ENCODE results near the gene ENOX1. TPM values are rescaled to one million over a fixed set of nuclear protein-coding genes. Genes with fewer than 3 reads are reported as not detected.

Gene ENOX1
- polyA plus RNA-seq, 3 donors, result 0.04 TPM; not detected in 2

DNA sequence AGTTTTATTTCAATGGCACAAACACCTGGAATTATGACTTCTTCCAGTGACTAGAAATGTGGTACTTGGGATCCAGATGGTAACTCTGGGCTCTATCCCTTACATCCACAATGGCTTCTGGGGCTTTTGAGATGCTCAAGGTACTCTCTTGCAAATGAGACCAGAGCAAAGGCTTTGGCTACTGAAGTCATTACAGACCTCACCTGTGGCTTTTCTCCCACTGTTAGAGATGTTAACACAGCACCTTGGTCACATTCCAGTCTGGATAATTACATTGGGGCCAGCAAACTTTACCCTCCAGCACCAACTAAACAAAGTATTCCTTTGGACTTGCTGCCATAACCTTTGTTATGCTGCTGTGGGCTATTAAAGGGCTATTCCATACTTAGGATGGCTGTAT lies 6.1 kb downstream of the ENOX1 start:
- Histone ChIP-seq H3K4me1 (ENCODE audit: control insufficient read depth in 1 of 2, insufficient read depth in 2 of 2, low read length in 2 of 2) (peaks cover 0 to 3% of the 10 kb centered on the region in 2 donors), H3K9me3 (replicated peaks in 1 of 2; ENCODE audit: control insufficient read depth in 1 of 2, insufficient read depth in 1 of 2, low read length in 2 of 2) (no peaks in the 10 kb centered on the region), H2AFZ (ENCODE audit: insufficient read depth, low read depth, low read length, poor library complexity, severe bottlenecking) (no peak overlapping the region), H3K9ac (ENCODE audit: insufficient read depth, low read length, poor library complexity, severe bottlenecking) (no peak overlapping the region), H3K27ac (ENCODE audit: low read depth in 1 of 2, low read length in 2 of 2) (no peak overlapping the region), H3K4me2 (replicated peaks; ENCODE audit: extremely low read depth, low read length, poor library complexity, severe bottlenecking) (no peak overlapping the region), H3K79me2 (ENCODE audit: insufficient read depth, low read length) (no peaks in the 10 kb centered on the region), H3K36me3 (replicated peaks in 1 of 2; ENCODE audit: control insufficient read depth in 1 of 2, insufficient read depth in 2 of 2, low read length in 2 of 2) (no peaks in the 10 kb centered on the region), H3K27me3 (ENCODE audit: control insufficient read depth in 2 of 2, insufficient read depth in 2 of 2, low read length in 2 of 2) (peaks cover 5 to 25% of the 10 kb centered on the region in 2 donors), H3K4me3 (replicated peaks in 1 of 3; ENCODE audit: low read depth in 2 of 3, low read length in 3 of 3) (no peak overlapping the region), H4K20me1 (ENCODE audit: insufficient read depth, low read length) (no peaks in the 10 kb centered on the region)
- Mint-ChIP-seq H3K36me3 (no peaks in the 10 kb centered on the region), H3K4me1 (peaks cover 3% of the 10 kb centered on the region), H3K27me3 (ENCODE audit: low read depth in 3 of 3) (peaks cover 12 to 26% (median 22%) of the 10 kb centered on the region in 3 donors), H3K9me3 (peaks cover 0 to 2% (median 0%) of the 10 kb centered on the region in 7 donors), H3K27ac (no peak overlapping the region), H3K4me3 (no peak overlapping the region)
- intact Hi-C loops (cut with micrococcal nuclease), result no loop called here
- no peak for TF ChIP-seq CTCF (IDR thresholded peaks at IDR 0.05)
- DNase-seq, result no peak

GRCh38 chr13:43776501-43777079 lies 10.2 kb downstream of the ENOX1 start:
- Histone ChIP-seq H3K79me2 (ENCODE audit: insufficient read depth, low read length) (no peaks in the 10 kb centered on the region), H3K27me3 (ENCODE audit: control insufficient read depth in 2 of 2, insufficient read depth in 2 of 2, low read length in 2 of 2) (no peaks in the 10 kb centered on the region), H4K20me1 (ENCODE audit: insufficient read depth, low read length) (no peaks in the 10 kb centered on the region), H3K27ac (ENCODE audit: low read depth in 1 of 2, low read length in 2 of 2) (no peak overlapping the region), H3K4me2 (replicated peaks; ENCODE audit: extremely low read depth, low read length, poor library complexity, severe bottlenecking) (no peak overlapping the region), H3K9ac (ENCODE audit: insufficient read depth, low read length, poor library complexity, severe bottlenecking) (no peak overlapping the region), H2AFZ (ENCODE audit: insufficient read depth, low read depth, low read length, poor library complexity, severe bottlenecking) (no peak overlapping the region), H3K4me3 (replicated peaks in 1 of 3; ENCODE audit: low read depth in 2 of 3, low read length in 3 of 3) (no peak overlapping the region), H3K9me3 (replicated peaks in 1 of 2; ENCODE audit: control insufficient read depth in 1 of 2, insufficient read depth in 1 of 2, low read length in 2 of 2) (no peaks in the 10 kb centered on the region), H3K36me3 (replicated peaks in 1 of 2; ENCODE audit: control insufficient read depth in 1 of 2, insufficient read depth in 2 of 2, low read length in 2 of 2) (no peaks in the 10 kb centered on the region), H3K4me1 (ENCODE audit: control insufficient read depth in 1 of 2, insufficient read depth in 2 of 2, low read length in 2 of 2) (no peaks in the 10 kb centered on the region)
- Mint-ChIP-seq H3K4me1 (no peaks in the 10 kb centered on the region), H3K9me3 (peaks cover 0 to 2% (median 0%) of the 10 kb centered on the region in 7 donors), H3K27ac (no peak overlapping the region), H3K36me3 (no peaks in the 10 kb centered on the region), H3K4me3 (no peak overlapping the region), H3K27me3 (ENCODE audit: low read depth in 3 of 3) (peaks cover 5 to 14% (median 7%) of the 10 kb centered on the region in 3 donors)
- intact Hi-C loops (cut with micrococcal nuclease), result no loop called here
- no peak for TF ChIP-seq CTCF (IDR thresholded peaks at IDR 0.05)
- no peak for DNase-seq
- no CpG with 5 or more reads among the region's 2 CpGs for WGBS (ENCODE audit: insufficient coverage)
